Dermis blood vessel endothelial cell (primary cell): ENCODE measurements around the gene ZNF576. TPM values are rescaled to one million over a fixed set of nuclear protein-coding genes. Genes with fewer than 3 reads are reported as not detected.

Experiments used
- total RNA-seq: library from RNA; depleted of rRNA; stranded (reverse); fragments of >200 nt; gene quantifications from 2 replicates; pipeline ENCODE4 v1.2.3, GENCODE V29; 2014

The ZNF576 gene
- total RNA-seq, 1 donor from 2014 or later: 12.6 TPM

Other genes with a start within 250 kb of the ZNF576 start
- gene CD177, start 242.9 kb upstream of the ZNF576 start, total RNA-seq: 0.05 TPM in 1 of 2 replicates, not detected in the other
- gene TEX101, start 181.7 kb upstream of the ZNF576 start, total RNA-seq: not detected in 2 replicates
- 0.17 and 0.33 TPM in 2 replicates for gene LYPD3, start 131.0 kb upstream of the ZNF576 start, total RNA-seq
- 34.2 and 49.8 TPM in 2 replicates for gene PHLDB3, start 91.8 kb upstream of the ZNF576 start, total RNA-seq
- gene ETHE1, start 69.4 kb upstream of the ZNF576 start, total RNA-seq: 102 and 104 TPM in 2 replicates
- 0.23 TPM in 1 of 2 replicates, not detected in the other for gene ZNF575, start 63.4 kb upstream of the ZNF576 start, total RNA-seq
- gene XRCC1, start 21.1 kb upstream of the ZNF576 start, total RNA-seq: 16.8 and 18.6 TPM in 2 replicates
- gene PINLYP, start 20.8 kb upstream of the ZNF576 start, total RNA-seq: 0.68 and 3.7 TPM in 2 replicates
- 27.2 and 34.6 TPM in 2 replicates for gene IRGQ, start 461 bp upstream of the ZNF576 start, total RNA-seq
- 0.05 and 0.17 TPM in 2 replicates for gene SRRM5, start 15.5 kb downstream of the ZNF576 start, total RNA-seq
- gene ZNF428, start 23.0 kb downstream of the ZNF576 start, total RNA-seq: 41.5 and 46.5 TPM in 2 replicates
- gene CADM4, start 43.3 kb downstream of the ZNF576 start, total RNA-seq: 8.7 and 11.9 TPM in 2 replicates
- 23.3 and 24.2 TPM in 2 replicates for gene PLAUR, start 73.6 kb downstream of the ZNF576 start, total RNA-seq
- gene IRGC, start 119.5 kb downstream of the ZNF576 start, total RNA-seq: not detected in 2 replicates
- 8.8 and 9.0 TPM in 2 replicates for gene SMG9, start 158.4 kb downstream of the ZNF576 start, total RNA-seq
- 0.09 and 0.51 TPM in 2 replicates for gene KCNN4, start 184.4 kb downstream of the ZNF576 start, total RNA-seq
- 0.09 and 0.17 TPM in 2 replicates for gene LYPD5, start 205.9 kb downstream of the ZNF576 start, total RNA-seq
- 10.9 and 11.1 TPM in 2 replicates for gene ZNF283, start 230.7 kb downstream of the ZNF576 start, total RNA-seq